Measurements from ENCODE around the gene PLA2G4B. TPM values are rescaled to one million over a fixed set of nuclear protein-coding genes. Genes with fewer than 3 reads are reported as not detected.

The PLA2G4B gene
- total RNA-seq, 2 donors from 2014 or later: 1.5 to 7.6 TPM

GRCh38 chr15:41790756-41791546 lies 47.7 kb upstream of the PLA2G4B start:
- Histone ChIP-seq H3K4me3 (no peak overlapping the region), H3K27me3 (replicated peaks; ENCODE audit: insufficient read depth) (no peaks in the 10 kb centered on the region), H3K9me3 (no peaks in the 10 kb centered on the region), H3K27ac (no peak overlapping the region), H3K36me3 (no peaks in the 10 kb centered on the region), H3K4me1 (replicated peaks) (no peaks in the 10 kb centered on the region)
- DNase-seq (ENCODE audit: low spot score): no peak
- 52% methylated on average over 5 of the region's 5 CpGs for WGBS
- intact Hi-C loops (cut with DNase I): no loop called here
- TF ChIP-seq POLR2A (IDR thresholded peaks at IDR 0.05) (no peak), CTCF (IDR thresholded peaks at IDR 0.05) (no peak), POLR2AphosphoS5 (IDR thresholded peaks at IDR 0.05) (peak; percentile 29)

- H3K9me3 ChIP-seq: no peaks in the 10 kb centered on the region
- H3K27ac ChIP-seq: no peak overlapping the region
- DNase-seq (ENCODE audit: low spot score): no peak
- intact Hi-C loops (cut with DNase I): no loop called here
- 96% methylated on average over 4 of the region's 4 CpGs for WGBS
- no peaks in the 10 kb centered on the region for H3K4me1 ChIP-seq (replicated peaks)
- no peaks in the 10 kb centered on the region for H3K36me3 ChIP-seq
- H3K4me3 ChIP-seq: no peak overlapping the region
- no peaks in the 10 kb centered on the region for H3K27me3 ChIP-seq (replicated peaks; ENCODE audit: insufficient read depth)
- TF ChIP-seq POLR2AphosphoS5 (IDR thresholded peaks at IDR 0.05) (no peak), POLR2A (IDR thresholded peaks at IDR 0.05) (no peak), CTCF (IDR thresholded peaks at IDR 0.05) (no peak)
Measured at GRCh38 chr15:41791547-41791937, 47.1 kb upstream of the PLA2G4B start.

- TF ChIP-seq CTCF (IDR thresholded peaks at IDR 0.05) (no peak), POLR2AphosphoS5 (IDR thresholded peaks at IDR 0.05) (no peak), POLR2A (IDR thresholded peaks at IDR 0.05) (no peak)
- 85% methylated on average over 5 of the region's 5 CpGs for WGBS
- no peak overlapping the region for H3K27ac ChIP-seq
- H3K9me3 ChIP-seq: no peaks in the 10 kb centered on the region
- no peak overlapping the region for H3K4me3 ChIP-seq
- H3K27me3 ChIP-seq (replicated peaks; ENCODE audit: insufficient read depth): no peaks in the 10 kb centered on the region
- intact Hi-C loops (cut with DNase I): no loop called here
- H3K36me3 ChIP-seq: no peaks in the 10 kb centered on the region
- H3K4me1 ChIP-seq (replicated peaks): no peaks in the 10 kb centered on the region
- no peak for DNase-seq (ENCODE audit: low spot score)
Measured at GRCh38 chr15:41792000-41792637, 46.5 kb upstream of the PLA2G4B start.

GRCh38 chr15:41794081-41794480 lies 44.6 kb upstream of the PLA2G4B start:
- H3K27ac ChIP-seq: no peak overlapping the region
- no peak overlapping the region for H3K4me3 ChIP-seq
- TF ChIP-seq POLR2A (IDR thresholded peaks at IDR 0.05): no peak
- no peak for TF ChIP-seq CTCF (IDR thresholded peaks at IDR 0.05)
- TF ChIP-seq POLR2AphosphoS5 (IDR thresholded peaks at IDR 0.05): no peak
- intact Hi-C loops (cut with DNase I): no loop called here
- no peaks in the 10 kb centered on the region for H3K9me3 ChIP-seq
- no peaks in the 10 kb centered on the region for H3K27me3 ChIP-seq (replicated peaks; ENCODE audit: insufficient read depth)
- 69% methylated on average over 4 of the region's 4 CpGs for WGBS
- no peaks in the 10 kb centered on the region for H3K4me1 ChIP-seq (replicated peaks)
- DNase-seq (ENCODE audit: low spot score): no peak
- H3K36me3 ChIP-seq: no peaks in the 10 kb centered on the region

All from prostate gland (tissue), 2 donors.